DMS 273 (cell line): ENCODE measurements around the gene SERPINF2.
A peak's percentile ranks its signal among the peaks of the same experiment; 100 is the strongest.
"Not testable (repeated sequence)": the region's sequence is repeated elsewhere in the genome, so short reads cannot be mapped to it uniquely, and the experiment has no call there.

Experiments
- DNase-seq: peaks from one replicate; lab custom pipeline; 2025; ENCODE audit not compliant: unreplicated experiment; lab: John Stamatoyannopoulos, UW

SERPINF2 gene

DNA sequence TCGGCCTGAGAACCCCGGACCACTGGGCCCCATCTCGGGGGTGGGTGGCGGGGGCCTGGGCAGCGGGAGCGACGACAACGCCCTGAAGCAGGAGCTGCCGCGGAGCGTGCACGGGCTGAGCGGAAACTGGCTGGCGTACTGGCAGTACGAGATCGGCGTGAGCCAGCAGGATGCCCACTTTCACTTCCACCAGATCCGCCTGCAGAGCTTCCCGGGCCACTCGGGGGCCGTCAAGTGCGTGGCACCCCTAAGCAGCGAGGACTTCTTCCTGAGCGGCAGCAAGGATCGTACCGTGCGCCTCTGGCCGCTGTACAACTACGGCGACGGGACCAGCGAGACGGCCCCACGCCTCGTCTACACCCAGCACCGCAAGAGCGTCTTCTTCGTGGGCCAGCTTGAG lies 8.9 kb upstream of the SERPINF2 start:
- DNase-seq: no peak

GRCh38 chr17:1735418-1735817 lies 7.3 kb upstream of the SERPINF2 start:
- DNase-seq: no peak

DNA sequence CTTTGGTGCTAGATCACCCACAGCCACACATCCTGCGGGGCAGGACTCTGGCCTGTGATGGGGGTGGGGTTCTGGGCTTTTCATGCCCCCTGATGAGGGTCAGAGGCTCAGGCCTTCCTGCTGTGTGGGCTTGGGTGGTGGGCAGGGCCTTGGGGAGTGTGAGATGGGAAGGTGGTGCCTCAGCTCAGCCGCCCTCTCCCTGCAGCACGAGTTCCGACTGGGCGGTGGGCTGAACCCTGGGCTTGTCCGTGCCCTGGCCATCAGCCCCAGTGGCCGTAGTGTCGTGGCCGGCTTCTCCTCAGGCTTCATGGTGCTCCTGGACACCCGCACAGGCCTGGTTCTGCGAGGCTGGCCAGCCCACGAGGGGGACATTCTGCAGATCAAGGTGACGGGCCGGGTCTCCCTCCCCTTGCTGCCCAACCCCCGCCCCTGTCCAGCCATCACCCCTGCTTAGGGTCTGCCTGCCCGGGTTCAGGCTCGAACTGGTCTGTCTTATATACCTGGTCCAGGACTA lies 6.8 kb upstream of the SERPINF2 start:
- DNase-seq: no peak

GRCh38 chr17:1736348-1737281 lies 6.1 kb upstream of the SERPINF2 start:
- DNase-seq: peak; percentile 78

DNA sequence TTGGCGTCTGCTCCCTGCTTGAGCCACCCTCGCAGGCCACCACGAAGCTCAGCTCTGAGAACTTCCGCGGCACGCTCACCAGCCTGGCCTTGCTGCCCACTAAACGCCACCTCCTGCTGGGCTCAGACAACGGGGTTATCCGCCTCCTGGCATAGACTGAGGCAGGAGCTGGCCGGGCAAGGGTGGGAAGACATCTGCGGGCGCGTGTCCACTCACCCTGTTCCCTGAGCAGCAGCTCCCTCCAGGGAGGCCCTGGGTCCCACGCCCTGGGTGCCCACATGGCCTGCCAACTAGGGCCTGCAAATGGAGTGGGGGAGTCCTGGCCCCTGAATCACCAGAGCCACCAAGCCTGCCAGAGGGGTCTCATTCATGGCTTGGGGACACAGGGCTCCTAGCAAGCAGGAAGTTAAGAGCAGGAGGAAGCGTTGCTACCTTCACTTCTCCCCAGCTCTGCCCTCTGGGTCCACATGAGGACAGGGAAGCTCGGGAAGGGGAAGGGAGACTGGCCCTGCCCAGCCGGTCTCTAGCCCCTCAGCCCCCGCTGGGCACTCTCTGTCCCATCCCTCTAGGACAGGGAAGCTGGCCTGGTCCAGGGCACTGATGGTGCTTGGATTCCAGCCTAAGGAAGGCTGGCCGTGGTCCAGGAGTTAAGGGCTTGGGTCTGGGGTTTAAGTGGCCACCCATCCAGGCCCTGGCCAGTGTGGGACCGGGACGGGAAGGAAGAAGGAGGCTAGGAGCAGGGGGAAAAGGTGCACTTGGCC lies 5.0 kb upstream of the SERPINF2 start:
- no peak for DNase-seq

- not testable (repeated sequence) for DNase-seq
These were observed 772 bp upstream of the SERPINF2 start for GRCh38 chr17:1741899-1742298.

GRCh38 chr17:1743088-1743439 lies 393 bp downstream of the SERPINF2 start:
- DNase-seq: no peak

DNA sequence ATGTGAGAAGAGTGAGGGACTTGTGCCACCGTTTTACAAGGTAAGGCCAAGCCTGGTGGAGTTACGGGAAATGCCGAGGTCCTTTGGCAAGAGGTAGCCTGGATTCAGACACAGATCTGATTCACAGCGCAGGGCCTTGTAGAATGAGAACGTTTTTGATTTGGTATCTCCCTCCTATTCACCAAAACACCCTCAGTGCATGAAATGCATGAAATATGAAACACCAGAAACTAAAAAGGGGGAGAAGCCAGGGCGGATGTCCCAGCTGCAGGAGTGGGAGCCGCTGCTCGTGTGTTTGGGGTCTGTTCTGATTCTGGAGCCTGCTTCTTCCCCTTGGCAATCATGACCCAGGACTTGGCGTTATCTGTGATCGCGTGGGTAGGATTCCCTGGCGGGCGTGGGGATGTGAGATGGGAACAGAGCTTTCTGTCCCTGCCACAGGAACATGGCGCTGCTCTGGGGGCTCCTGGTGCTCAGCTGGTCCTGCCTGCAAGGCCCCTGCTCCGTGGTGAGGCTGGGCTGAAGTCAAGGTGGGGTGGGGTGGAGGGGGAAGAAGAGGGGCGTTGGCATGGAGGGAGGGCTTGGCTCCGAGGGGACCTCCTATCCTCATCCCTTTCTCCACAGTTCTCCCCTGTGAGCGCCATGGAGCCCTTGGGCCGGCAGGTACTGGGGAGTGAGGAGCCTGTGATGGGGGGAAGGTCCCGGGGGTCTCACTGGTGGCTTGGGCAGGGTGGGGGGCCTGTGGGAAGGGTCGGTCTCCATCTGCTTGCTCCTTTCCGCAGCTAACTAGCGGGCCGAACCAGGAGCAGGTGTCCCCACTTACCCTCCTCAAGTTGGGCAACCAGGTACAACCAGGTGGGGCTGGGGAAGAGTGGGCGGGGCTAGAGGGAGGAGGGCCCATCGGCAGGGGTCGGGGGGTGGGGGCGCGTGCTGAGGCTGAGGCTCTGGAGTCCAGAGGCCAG lies 2.2 kb downstream of the SERPINF2 start:
- DNase-seq: no peak

DNA sequence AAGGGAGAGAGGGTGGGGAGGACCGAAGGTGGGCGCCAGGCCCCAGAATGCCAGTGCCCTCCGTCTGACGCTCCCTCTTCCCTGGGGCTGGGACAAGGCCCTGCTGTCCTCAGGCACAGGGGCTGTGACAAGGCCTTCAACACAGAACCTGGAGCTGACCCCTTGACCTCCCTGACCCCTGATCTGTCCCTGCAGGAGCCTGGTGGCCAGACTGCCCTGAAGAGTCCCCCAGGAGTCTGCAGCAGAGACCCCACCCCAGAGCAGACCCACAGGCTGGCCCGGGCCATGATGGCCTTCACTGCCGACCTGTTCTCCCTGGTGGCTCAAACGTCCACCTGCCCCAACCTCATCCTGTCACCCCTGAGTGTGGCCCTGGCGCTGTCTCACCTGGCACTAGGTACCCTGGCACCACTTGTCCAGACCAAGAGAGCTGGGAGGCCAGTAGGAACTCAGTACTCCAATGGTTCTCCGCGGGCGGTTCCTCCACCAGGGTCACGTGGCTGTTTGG lies 2.9 kb downstream of the SERPINF2 start:
- DNase-seq: no peak

DNA sequence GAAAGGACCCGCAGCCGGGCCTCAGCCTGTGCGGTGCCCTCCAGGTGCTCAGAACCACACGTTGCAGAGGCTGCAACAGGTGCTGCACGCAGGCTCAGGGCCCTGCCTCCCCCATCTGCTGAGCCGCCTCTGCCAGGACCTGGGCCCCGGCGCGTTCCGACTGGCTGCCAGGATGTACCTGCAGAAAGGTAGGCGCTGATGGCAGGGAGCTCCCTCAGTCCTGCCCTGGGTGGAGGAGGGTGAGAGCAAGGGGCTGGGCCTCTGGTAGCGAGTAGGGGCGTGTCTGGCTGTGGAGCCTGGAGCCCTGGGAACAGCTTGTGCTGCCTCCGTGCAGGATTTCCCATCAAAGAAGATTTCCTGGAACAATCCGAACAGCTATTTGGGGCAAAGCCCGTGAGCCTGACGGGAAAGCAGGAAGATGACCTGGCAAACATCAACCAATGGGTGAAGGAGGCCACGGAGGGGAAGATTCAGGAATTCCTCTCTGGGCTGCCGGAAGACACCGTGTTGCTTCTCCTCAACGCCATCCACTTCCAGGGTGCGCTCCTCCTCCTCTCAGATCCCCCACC lies 4.4 kb downstream of the SERPINF2 start:
- DNase-seq: peak; percentile 32

DNA sequence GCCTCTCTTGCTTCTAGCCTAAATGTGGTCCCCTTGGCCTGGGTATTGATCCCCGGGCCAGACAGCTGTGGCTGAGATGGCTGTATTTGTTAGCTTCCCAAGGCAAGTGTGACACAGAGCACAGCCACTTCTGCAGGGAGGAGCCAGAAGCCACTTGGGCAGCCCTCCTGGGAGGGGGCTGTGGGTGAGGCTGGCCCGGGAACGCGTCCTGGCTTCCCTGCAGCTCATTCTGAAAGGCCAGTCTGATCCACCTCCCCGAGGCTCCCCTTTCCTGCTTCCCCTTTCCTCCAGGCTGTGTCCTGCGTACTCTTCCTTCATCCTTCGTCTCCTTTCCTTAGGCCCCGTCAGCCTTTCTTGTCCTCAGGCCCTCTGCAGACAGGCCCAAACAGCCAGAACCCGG lies 8.0 kb downstream of the SERPINF2 start:
- DNase-seq: no peak

GRCh38 chr17:1752425-1753262 lies 10.0 kb downstream of the SERPINF2 start:
- DNase-seq: no peak

- DNase-seq: no peak
These were observed 11.2 kb downstream of the SERPINF2 start for GRCh38 chr17:1753767-1754429.

GRCh38 chr17:1754430-1755112 lies 11.9 kb downstream of the SERPINF2 start:
- DNase-seq: no peak

- DNase-seq: peak; percentile 75
These were observed 12.7 kb downstream of the SERPINF2 start for GRCh38 chr17:1755252-1755826.

DNA sequence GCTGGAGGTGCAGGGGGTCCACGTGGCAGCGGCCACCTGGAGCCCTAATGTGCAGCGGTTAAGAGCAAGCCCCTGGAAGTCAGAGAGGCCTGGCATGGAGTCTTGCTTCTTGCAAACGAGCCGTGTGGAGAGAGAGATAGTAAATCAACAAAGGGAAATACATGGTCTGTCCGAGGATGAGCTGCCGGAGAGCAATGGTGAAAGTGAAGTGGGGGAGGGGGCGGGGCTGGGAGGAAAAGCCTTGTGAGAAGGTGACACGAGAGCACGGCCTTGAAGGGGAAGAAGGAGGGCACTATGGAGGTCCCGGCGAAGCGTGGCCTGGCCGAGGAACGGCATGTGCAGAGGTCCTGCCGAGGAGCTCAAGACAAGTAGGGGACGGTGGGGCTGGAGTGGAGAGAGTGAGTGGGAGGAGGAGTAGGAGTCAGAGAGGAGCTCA lies 13.2 kb downstream of the SERPINF2 start:
- DNase-seq: no peak

- DNase-seq: no peak
These were observed 16.1 kb downstream of the SERPINF2 start for GRCh38 chr17:1758807-1759206.

GRCh38 chr17:1759529-1759928 lies 16.9 kb downstream of the SERPINF2 start:
- DNase-seq: no peak
